ENCODE data around the gene NFIA.

NFIA gene

DNA sequence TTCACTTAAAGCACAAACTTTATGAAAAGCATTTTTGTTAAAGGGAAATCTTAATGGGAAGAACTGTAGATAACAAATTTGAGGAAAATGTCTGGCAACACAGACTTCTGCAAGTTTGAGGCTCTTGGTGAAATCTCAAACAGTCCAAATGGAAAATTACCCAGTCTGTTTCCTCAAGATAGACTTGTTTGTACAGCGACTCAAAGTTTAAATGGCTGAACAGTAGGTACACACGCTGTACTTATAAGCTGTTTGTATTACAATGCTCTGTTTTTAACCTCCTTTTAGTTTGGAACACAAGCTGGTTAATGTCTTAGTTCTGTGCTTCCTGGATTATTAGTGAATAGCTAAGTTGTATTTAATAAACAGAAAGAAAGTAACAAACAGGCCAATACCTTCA lies 217.1 kb downstream of the NFIA start:
- DNase-seq (ENCODE audit: low read depth) = no peak

- DNase-seq (ENCODE audit: low read depth) = no peak
These were observed 218.5 kb downstream of the NFIA start for GRCh38 chr1:61300899-61301298.

DNA sequence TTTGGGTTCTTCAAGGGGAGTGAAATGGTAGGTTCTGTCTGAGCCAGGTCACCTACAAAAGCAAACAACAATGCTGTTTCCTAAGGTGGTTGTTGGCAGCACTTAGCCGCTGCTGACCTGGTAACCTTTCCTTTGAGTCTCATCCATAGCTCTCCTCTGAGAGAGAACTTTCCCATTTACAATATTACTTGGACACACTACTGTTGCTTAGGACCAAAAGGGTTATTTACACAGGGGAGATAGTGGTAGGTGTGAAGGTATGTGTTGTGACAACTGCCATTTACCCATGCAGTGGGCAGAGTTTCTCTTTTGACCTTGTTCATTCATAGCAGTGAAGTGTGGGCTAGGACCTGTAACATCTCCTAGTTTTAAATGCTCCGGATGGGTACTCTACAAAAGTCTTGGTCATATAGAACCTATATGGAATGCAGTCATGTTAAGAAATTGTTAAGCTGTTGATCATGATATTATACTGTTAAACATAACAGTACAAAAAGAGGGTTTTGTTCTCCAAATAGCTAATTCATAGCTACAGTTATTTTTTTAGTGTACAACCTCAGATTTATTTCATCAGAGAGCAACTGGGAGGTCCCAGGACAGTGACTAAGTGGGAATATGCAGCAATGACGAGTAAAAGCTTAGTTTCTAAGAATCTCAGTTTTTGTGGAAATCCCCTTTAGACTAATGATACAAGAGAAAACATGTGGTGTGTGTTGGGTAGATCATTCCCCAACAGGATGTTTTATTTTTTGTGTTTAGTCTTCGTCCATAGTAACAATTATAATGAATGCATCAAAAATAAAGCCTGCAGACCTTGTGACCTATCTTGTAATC lies 219.7 kb downstream of the NFIA start:
- peak; percentile 57 for DNase-seq (ENCODE audit: low read depth)

DNA sequence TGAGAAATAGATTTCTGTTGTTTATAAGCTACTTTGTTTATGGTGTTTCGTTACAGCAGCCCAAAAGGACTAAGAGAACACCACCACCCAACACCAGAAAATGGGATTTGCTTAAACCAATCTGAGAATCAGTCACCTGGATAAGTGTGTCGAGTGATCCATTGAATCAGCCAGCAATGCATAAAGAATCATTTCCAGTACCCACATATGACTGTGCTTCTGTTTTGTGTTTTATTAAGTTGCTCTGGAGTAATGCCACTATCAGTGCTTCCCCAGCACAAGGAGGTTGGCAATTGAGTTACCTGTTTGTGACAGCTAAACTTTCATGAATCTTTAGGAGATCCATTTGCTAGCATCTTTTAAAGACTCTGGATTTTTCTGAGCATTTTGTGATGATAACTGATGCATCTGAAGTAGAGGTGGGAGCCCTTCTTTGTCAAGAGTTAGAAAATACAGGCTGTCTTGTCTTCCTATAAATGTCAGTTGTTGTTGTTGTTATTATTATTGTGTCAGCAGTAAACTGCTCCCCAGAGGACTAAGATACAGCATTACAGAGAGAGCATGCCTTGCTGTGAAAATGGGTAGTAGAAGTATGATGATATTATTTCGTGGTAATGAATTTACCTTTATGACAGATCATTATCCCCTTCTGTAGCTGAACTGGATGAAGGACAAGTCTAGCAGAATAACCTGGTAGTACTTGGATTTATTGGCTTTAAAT lies 225.2 kb downstream of the NFIA start:
- DNase-seq (ENCODE audit: low read depth) = no peak

- DNase-seq (ENCODE audit: low read depth) = no peak
These were observed 227.7 kb downstream of the NFIA start for GRCh38 chr1:61310057-61310456.

- DNase-seq (ENCODE audit: low read depth) = no peak
These were observed 228.2 kb downstream of the NFIA start for GRCh38 chr1:61310538-61310937.

- no peak for DNase-seq (ENCODE audit: low read depth)
These were observed 231.6 kb downstream of the NFIA start for GRCh38 chr1:61313906-61314422.

DNA sequence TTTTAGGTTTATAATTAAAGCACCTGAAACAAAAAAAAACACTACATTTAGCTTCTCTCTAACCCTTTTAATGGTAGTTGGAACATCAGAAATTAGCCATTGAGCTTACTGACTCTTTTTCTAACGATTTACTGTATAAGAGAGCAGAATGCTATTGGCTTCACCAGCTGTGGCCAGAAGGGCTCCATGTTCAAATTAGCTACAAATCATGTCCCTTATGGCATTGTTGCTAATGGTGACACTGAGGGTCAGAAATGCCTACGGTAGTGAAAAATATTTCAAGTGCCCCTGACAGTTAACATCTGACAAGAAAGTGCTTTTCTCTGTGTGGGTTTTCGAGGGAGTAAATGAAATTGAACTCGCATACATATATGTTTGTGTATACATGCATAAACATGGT lies 232.7 kb downstream of the NFIA start:
- DNase-seq (ENCODE audit: low read depth) = no peak

- no peak for DNase-seq (ENCODE audit: low read depth)
These were observed 234.1 kb downstream of the NFIA start for GRCh38 chr1:61316493-61316892.

GRCh38 chr1:61318319-61319125 lies 236.2 kb downstream of the NFIA start:
- DNase-seq (ENCODE audit: low read depth) = peak; percentile 60

GRCh38 chr1:61320575-61320974 lies 238.2 kb downstream of the NFIA start:
- no peak for DNase-seq (ENCODE audit: low read depth)

GRCh38 chr1:61322008-61322744 lies 239.8 kb downstream of the NFIA start:
- DNase-seq (ENCODE audit: low read depth) = no peak

- no peak for DNase-seq (ENCODE audit: low read depth)
These were observed 240.4 kb downstream of the NFIA start for GRCh38 chr1:61322769-61323168.

GRCh38 chr1:61323681-61324328 lies 241.4 kb downstream of the NFIA start:
- no peak for DNase-seq (ENCODE audit: low read depth)

DNA sequence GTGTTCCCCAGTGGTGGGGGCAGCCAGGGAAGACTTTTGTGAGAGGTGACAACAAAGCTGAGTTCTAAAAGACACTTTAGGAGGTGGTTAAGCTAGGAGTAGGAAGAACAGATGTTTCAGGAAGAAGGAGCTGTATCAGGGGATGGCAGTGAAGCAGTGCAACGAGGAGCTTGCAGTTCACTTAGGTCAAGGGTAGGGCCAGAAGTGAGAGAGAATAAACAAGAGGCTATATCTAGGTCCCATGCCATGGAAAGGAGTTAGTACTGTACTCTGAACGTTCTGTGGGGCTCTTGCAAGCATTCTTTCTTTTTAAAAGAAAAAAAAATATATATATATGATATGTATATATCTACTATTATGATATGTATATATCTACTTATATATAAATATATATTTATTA lies 244.4 kb downstream of the NFIA start:
- no peak for DNase-seq (ENCODE audit: low read depth)

DNA sequence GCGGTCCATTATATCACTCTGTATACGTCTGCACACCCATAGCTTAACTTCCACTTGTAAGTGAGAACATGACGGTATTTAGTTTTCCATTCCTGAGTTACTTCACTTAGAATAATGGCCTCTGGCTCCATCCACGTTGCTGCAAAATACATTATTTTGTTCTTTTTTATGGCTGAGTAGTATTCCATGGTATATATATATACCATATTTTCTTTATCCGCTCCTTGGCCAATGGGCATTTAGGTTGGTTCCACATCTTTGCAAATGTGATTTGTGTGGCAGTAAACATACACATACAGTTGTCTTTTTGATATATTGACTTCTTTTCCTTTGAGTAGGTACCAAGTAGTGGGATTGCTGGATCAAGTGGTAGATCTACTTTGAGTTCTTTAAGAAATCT lies 245.1 kb downstream of the NFIA start:
- no peak for DNase-seq (ENCODE audit: low read depth)

DNA sequence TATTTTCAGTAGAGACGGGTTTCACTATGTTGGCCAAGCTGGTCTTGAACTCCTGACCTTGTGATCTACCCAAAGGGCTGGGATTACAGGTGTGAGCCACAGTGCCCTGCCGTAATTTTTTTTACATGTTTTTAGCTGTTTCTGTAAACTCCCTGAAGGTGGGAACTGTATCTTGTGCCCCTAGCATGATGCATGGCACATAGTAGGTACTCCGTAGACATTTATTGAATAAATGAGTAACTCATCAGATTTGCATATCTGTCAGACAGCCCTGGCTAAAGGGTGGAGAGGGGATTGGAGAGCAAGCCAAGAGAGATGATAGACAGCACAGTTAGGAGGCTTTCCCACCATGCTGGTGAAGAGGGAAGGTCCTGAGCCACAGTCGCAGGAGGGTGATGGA lies 247.2 kb downstream of the NFIA start:
- no peak for DNase-seq (ENCODE audit: low read depth)

DNA sequence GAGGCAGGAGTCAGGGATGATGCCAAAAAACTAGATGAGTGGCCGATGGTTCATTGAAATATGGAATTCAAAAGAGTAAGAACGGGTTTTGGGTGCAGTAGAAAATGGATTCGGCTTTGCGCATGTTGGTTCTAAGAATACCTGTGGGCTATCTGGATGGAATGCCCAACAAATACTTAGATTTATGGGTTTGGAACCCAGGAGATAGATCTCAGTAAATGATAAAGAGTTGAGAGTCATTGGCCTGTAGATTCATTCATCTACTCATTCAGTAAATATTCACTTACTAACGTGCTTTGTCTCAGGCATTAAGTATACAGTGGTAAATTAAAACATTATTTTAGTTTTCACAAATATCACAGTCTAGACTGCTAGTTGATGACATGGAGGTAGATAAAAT lies 247.7 kb downstream of the NFIA start:
- DNase-seq (ENCODE audit: low read depth) = no peak

DNA sequence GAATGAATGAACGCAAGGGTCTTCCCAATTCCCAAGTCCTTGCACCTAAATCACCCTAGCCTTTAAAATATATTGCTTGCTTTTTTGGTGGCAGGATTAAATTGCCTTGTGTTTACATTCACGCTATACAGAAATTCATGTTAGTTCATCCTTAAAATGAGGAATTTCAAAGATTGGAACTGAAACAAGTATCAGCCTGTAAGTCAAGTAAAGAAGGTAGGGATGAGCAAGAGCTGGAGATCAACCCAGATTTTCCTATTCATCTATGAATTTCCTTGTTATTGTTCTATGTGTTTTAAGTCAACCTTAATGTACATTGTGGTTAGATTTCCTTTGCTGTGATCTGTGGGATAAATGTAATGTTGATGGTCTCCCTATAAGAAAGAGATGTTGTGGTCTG lies 248.2 kb downstream of the NFIA start:
- DNase-seq (ENCODE audit: low read depth) = no peak

- DNase-seq (ENCODE audit: low read depth) = no peak
These were observed 249.9 kb downstream of the NFIA start for GRCh38 chr1:61332196-61332753.

DNA sequence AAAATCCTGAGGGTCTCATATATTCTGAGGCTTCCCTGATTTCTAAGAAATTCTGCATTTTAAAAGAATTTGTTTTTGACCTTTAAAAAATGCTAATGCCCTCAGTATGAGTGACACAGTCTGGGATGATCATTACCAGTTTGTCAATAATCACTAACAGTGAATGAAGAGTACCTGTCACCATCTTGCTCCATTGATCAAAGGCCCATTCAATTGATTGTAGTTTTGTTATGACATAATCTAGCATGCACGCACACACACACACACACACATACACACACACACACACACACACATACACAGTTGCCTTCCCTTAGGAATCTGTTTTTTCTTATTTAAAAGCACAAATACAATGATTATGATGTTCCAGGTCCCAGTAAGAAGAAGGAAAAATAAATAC lies 250.4 kb downstream of the NFIA start:
- no peak for DNase-seq (ENCODE audit: low read depth)

Measured in amniotic epithelial cell (primary cell).